Psoas muscle (tissue), 8 donors: ENCODE measurements around the gene TRIM52. TPM values are rescaled to one million over a fixed set of nuclear protein-coding genes. Genes with fewer than 3 reads are reported as not detected.
"Not testable (repeated sequence)": the region's sequence is repeated elsewhere in the genome, so short reads cannot be mapped to it uniquely, and the experiment has no call there.

ENCODE experiments used
- ATAC-seq, 4 donors: fragments of 200-7000 bp; cut with Tn5 transposase; one replicate each; pipeline ENCODE4 v1.9.1; 2020; ENCODE audit warnings: moderate library complexity in 3 of 4, mild to moderate bottlenecking in 2 of 4
- DNase-seq, 2 donors: peaks; one replicate each; pipeline ENCODE4 v3.0.0-alpha.2; 2020
- H3K27ac ChIP-seq: fragments of 200-600 bp; one replicate; pipeline ENCODE4 v1.8.0; 2022
- H3K27me3 ChIP-seq, 3 donors: fragments of 200-600 bp in 1 of 3; one replicate each; pipeline versions ENCODE4 v1.6.1 to v1.8.0; 2013 to 2022; ENCODE audit warnings: low read length in 2 of 3, mild to moderate bottlenecking in 2 of 3, moderate library complexity in 1 of 3; ENCODE audit not compliant: insufficient read depth in 3 of 3
- H3K36me3 ChIP-seq, 2 donors: fragments of 200-600 bp in 1 of 2; one replicate each; pipeline versions ENCODE4 v1.6.1 to v1.8.0; 2013 to 2022; ENCODE audit warnings: low read depth in 1 of 2, mild to moderate bottlenecking in 1 of 2, moderate library complexity in 1 of 2; ENCODE audit not compliant: insufficient read depth in 1 of 2
- H3K4me1 ChIP-seq: fragments of 200-600 bp; one replicate; pipeline ENCODE4 v1.8.0; 2022
- H3K4me3 ChIP-seq: fragments of 200-600 bp; one replicate; pipeline ENCODE4 v1.8.0; 2022; ENCODE audit warnings: mild to moderate bottlenecking
- H3K9me3 ChIP-seq: fragments of 200-600 bp; one replicate; pipeline ENCODE4 v1.8.0; 2022
- WGBS, 3 donors: extraction: QIAGEN DNeasy Blood & Tissue Kit; methylation state at CpG; one replicate each; pipeline versions ENCODE4 v1.1.6 to v1.1.7; 2013; 5-methylcytosine and 5-hydroxymethylcytosine counted together
- intact Hi-C, 2 donors: fragments of 100-400 bp; cut with DNase I; formaldehyde crosslinking; loops; one replicate each; pipeline versions ENCODE4 v1.11.0 to v1.14.2; 2022
- polyA plus RNA-seq, 3 donors: library from polyadenylated mRNA; stranded (reverse); fragments of 200-250 nt; gene quantifications; one replicate each; pipeline ENCODE4 v1.2.3, GENCODE V29; 2013
- total RNA-seq, 4 donors: library from RNA; stranded (reverse); fragmentation: NEBNext Ultra II Directional in 2 of 4; extraction: Animal tissue kit (Norgen Biotek cat#: 25700) in 2 of 4; gene quantifications; one replicate each; pipeline versions ENCODE4 v1.2.1 to v1.2.4, GENCODE V29; 2021 to 2023
- TF ChIP-seq, protein P1 (sequence below): fragments of 200-600 bp; IDR thresholded peaks from one replicate; pipeline ENCODE4 v1.8.0; 2022; ENCODE audit warnings: antibody characterized with exemption
- donor health status: healthy with polysubstance abuse.
- donor health status: DM: no; HTN: no; CAD: no; lungs with moderate emphysema.
- donor health status: Bipolar disorder and iron deficiency.
- donor health status: healthy.
- donor health status: DM: yes; HTN: yes; CAD: no.
- donor health status: DM: no; HTN: no; CAD: no.
- donor health status: DM: no; HTN: no; CAD: no.
- donor health status: DM: yes; HTN: yes; CAD: no.

TRIM52 gene
- total and polyA plus RNA-seq, 7 donors = 1.5 to 17.6 (median 4.9) TPM

DNA sequence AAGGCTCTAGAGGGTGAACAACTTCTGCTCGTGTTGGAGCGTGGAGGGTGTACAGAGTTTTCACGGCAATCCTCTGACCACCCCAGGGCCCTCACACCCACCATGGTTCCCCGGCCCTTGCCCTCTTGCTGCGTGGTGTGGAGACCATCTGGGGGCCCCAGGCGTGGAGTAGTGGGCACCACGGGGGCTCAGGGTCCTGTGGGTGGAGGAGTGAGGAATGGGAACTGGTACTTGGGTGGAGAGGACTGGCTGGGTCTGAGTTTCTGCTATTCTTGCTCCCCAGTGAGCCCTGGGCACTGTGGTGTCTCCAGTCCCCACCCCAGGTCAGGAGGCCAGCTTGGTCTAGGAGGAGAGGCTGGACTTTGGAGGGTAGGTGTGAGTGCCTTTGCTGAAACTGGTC lies 21.9 kb upstream of the TRIM52 start:
- H3K4me1 ChIP-seq = no peaks in the 10 kb centered on the region
- ATAC-seq (no peak), DNase-seq (no peak)
- no peak overlapping the region for H3K4me3 ChIP-seq
- no peaks in the 10 kb centered on the region for H3K36me3 ChIP-seq
- H3K27me3 ChIP-seq = no peaks in the 10 kb centered on the region
- intact Hi-C loops = no loop called here
- TF ChIP-seq, protein P1, sequence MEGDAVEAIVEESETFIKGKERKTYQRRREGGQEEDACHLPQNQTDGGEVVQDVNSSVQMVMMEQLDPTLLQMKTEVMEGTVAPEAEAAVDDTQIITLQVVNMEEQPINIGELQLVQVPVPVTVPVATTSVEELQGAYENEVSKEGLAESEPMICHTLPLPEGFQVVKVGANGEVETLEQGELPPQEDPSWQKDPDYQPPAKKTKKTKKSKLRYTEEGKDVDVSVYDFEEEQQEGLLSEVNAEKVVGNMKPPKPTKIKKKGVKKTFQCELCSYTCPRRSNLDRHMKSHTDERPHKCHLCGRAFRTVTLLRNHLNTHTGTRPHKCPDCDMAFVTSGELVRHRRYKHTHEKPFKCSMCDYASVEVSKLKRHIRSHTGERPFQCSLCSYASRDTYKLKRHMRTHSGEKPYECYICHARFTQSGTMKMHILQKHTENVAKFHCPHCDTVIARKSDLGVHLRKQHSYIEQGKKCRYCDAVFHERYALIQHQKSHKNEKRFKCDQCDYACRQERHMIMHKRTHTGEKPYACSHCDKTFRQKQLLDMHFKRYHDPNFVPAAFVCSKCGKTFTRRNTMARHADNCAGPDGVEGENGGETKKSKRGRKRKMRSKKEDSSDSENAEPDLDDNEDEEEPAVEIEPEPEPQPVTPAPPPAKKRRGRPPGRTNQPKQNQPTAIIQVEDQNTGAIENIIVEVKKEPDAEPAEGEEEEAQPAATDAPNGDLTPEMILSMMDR = no peak
- no peaks in the 10 kb centered on the region for H3K9me3 ChIP-seq
- H3K27ac ChIP-seq = no peak overlapping the region
- 82 to 91% (median 87%) methylated on average over 7 of the region's 7 CpGs for WGBS, 3 donors

DNA sequence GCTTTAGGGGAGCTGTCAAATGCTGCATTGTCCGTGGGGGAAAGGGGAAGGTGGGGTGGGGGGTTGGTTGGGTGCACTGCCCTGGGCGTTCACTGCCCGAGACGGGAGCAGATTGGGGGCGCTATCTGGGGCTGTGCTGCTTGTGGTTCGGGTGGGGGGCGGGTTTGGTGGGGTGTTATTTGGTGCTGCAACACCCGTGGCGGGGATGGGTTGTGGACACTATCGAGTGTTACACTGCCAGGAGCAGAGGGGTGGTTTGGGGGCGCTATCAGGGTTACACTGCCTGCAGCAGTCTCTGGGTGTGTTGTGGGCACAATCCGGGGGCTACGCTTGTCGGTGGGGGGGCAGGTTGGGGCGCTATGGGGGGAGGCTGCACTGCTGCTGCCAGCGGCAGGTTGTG lies 21.5 kb upstream of the TRIM52 start:
- 82 to 90% (median 86%) methylated on average over 16 of the region's 16 CpGs for WGBS, 3 donors
- H3K4me1 ChIP-seq, H3K4me3 ChIP-seq, H3K27ac ChIP-seq, H3K9me3 ChIP-seq, ATAC-seq, intact Hi-C loops, H3K27me3 ChIP-seq, H3K36me3 ChIP-seq, DNase-seq: not testable (repeated sequence)

- H3K36me3 ChIP-seq = no peaks in the 10 kb centered on the region
- WGBS, 3 donors = 90 to 94% (median 91%) methylated on average over 17 to 18 of the region's 18 CpGs
- intact Hi-C loops = no loop called here
- H3K27ac ChIP-seq = no peak overlapping the region
- no peaks in the 10 kb centered on the region for H3K9me3 ChIP-seq
- no peak for DNase-seq
- H3K4me3 ChIP-seq = no peak overlapping the region
- TF ChIP-seq, protein P1 = no peak
- no peaks in the 10 kb centered on the region for H3K27me3 ChIP-seq
- no peak for ATAC-seq
- no peaks in the 10 kb centered on the region for H3K4me1 ChIP-seq
Observed at GRCh38 chr5:181281984-181282316, 21.0 kb upstream of the TRIM52 start.

DNA sequence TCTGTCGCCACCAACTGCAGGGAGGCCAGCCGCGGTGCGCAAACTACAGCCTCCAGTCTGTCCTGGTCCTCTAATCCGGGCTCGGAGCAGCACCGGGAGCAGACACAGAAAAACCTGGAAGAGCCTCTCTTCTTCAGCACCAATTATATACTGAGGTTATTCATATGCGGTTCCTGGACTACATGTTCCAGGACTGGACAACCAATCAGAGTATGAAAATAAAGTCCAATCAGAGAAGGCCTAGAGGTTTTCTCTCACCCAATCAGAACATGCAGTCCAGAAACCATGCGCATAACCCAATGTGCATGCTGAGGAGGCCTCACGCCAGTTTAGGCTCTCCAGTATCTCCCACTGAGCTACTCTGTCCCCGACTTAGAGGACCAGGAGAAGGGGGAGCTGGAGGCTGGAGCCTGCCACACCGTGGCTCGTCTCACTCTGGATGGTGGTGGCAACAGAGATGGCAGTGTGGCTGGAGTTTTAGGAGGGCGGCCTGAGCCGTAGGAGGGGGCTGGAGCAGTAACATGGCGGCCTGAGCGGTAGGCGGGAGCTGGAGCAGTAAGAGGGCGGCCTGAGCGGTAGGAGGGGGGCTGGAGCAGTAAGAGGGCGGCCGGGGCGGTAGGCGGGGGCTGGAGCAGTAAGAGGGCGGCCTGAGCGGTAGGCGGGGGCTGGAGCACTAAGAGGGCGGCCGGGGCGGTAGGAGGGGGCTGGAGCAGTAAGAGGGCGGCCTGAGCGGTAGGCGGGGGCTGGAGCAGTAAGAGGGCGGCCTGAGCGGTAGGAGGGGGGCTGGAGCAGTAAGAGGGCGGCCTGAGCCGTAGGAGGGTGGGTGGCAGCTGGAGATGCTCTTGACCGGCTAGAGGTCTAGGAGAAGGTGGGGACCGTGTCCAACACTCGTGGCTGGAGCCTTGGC lies 20.4 kb upstream of the TRIM52 start:
- 89 to 94% (median 92%) methylated on average over 39 to 40 of the region's 40 CpGs for WGBS, 3 donors
- no peaks in the 10 kb centered on the region for H3K36me3 ChIP-seq
- H3K4me1 ChIP-seq = no peaks in the 10 kb centered on the region
- H3K27ac ChIP-seq = no peak overlapping the region
- ATAC-seq (no peak), DNase-seq (no peak)
- intact Hi-C loops = no loop called here
- no peak overlapping the region for H3K4me3 ChIP-seq
- TF ChIP-seq, protein P1 = no peak
- H3K27me3 ChIP-seq = no peaks in the 10 kb centered on the region
- H3K9me3 ChIP-seq = no peaks in the 10 kb centered on the region

GRCh38 chr5:181280251-181280762 lies 19.4 kb upstream of the TRIM52 start:
- Histone ChIP-seq H3K27ac (no peak overlapping the region), H3K9me3 (no peaks in the 10 kb centered on the region), H3K27me3 (no peaks in the 10 kb centered on the region), H3K36me3 (no peaks in the 10 kb centered on the region), H3K4me3 (no peak overlapping the region), H3K4me1 (no peaks in the 10 kb centered on the region)
- intact Hi-C loops = no loop called here
- 85 to 89% (median 87%) methylated on average over 7 of the region's 7 CpGs for whole genome bisulfite sequencing, 3 donors
- ATAC-seq (no peak), DNase-seq (no peak)
- TF ChIP-seq, protein P1 = no peak

DNA sequence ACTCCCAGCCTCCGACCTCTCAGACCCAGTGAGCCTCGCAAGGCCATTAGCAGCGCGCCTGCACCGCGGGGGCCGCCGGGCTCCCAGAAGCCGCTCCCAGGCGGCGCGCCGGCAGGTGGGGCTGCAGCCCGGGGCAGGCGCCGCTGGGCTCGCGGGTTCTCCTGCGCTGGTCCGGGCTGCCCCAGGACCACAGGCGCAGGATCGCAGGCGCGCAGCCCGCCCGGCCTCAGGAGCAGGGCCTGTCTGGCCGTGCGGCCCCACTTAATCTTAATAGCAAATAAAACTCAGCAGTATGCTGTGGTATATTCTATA lies 12.4 kb upstream of the TRIM52 start:
- H3K27me3 ChIP-seq, H3K4me3 ChIP-seq, H3K4me1 ChIP-seq, intact Hi-C loops, H3K9me3 ChIP-seq, ATAC-seq, DNase-seq, H3K27ac ChIP-seq: not testable (repeated sequence)
- 57 to 64% (median 63%) methylated on average over 26 to 28 of the region's 28 CpGs for WGBS, 3 donors
- H3K36me3 ChIP-seq = peaks cover 0 to 10% of the 10 kb centered on the region in 2 donors
